CD4-positive, CD25-positive, alpha-beta regulatory T cell (primary cell): Measurements from ENCODE around the gene EIF4G3. TPM values are rescaled to one million over a fixed set of nuclear protein-coding genes. Genes with fewer than 3 reads are reported as not detected.

ENCODE experiments used
- ATAC-seq, 2 donors: fragments of 150-1000 bp; cut with Tn5 transposase; one replicate each; pipeline ENCODE4 v1.10.0; 2021; ENCODE audit warnings: low read depth in 2 of 2, moderate number of reproducible peaks in 2 of 2, moderate library complexity in 1 of 2
- DNase-seq, 3 donors: peaks; one replicate each; pipeline versions ENCODE4 v3.0.0 to v3.0.0-alpha.2; 2012 to 2022; ENCODE audit warnings: mixed read lengths in 1 of 3
- H3K27ac ChIP-seq: one replicate; pipeline ENCODE4 v1.7.0; 2013; ENCODE audit warnings: mild to moderate bottlenecking, low read length; ENCODE audit not compliant: insufficient read depth, poor library complexity, severe bottlenecking
- H3K27me3 ChIP-seq: one replicate; pipeline ENCODE4 v1.7.0; 2013; ENCODE audit warnings: low read length; ENCODE audit not compliant: control insufficient read depth, insufficient read depth
- H3K36me3 ChIP-seq: one replicate; pipeline ENCODE4 v1.7.0; 2013; ENCODE audit warnings: mild to moderate bottlenecking, low read length, moderate library complexity; ENCODE audit not compliant: control insufficient read depth, insufficient read depth
- H3K4me1 ChIP-seq: 2 replicates; pipeline ENCODE4 v1.7.0; 2013; ENCODE audit warnings: mild to moderate bottlenecking, low read length; ENCODE audit not compliant: insufficient read depth, control insufficient read depth, poor library complexity, severe bottlenecking
- H3K4me3 ChIP-seq: one replicate; pipeline ENCODE4 v1.7.0; 2013; ENCODE audit warnings: low read depth, mild to moderate bottlenecking, low read length, moderate library complexity
- H3K9me3 ChIP-seq, 2 experiments: 1 replicate in 1 of 2; 2 replicates in 1 of 2; pipeline ENCODE4 v1.7.0; 2013; ENCODE audit warnings: low read length in 2 of 2, mild to moderate bottlenecking in 1 of 2, moderate library complexity in 1 of 2; ENCODE audit not compliant: control insufficient read depth in 2 of 2
- H3K27ac Mint-ChIP-seq, 3 donors: one replicate each; pipeline ENCODE4 v1.8.0; 2020 to 2022; ENCODE audit warnings: mild to moderate bottlenecking in 3 of 3, mixed read lengths in 3 of 3, moderate library complexity in 2 of 3
- H3K27me3 Mint-ChIP-seq: one replicate; pipeline ENCODE4 v1.8.0; 2022; ENCODE audit warnings: mild to moderate bottlenecking, mixed read lengths
- H3K36me3 Mint-ChIP-seq: one replicate; pipeline ENCODE4 v1.8.0; 2020; ENCODE audit warnings: mixed read lengths
- H3K4me1 Mint-ChIP-seq, 4 donors: one replicate each; pipeline ENCODE4 v1.8.0; 2020 to 2022; ENCODE audit warnings: mixed read lengths in 4 of 4, mild to moderate bottlenecking in 1 of 4
- H3K4me3 Mint-ChIP-seq, 4 donors: one replicate each; pipeline ENCODE4 v1.8.0; 2020 to 2022; ENCODE audit warnings: mild to moderate bottlenecking in 4 of 4, mixed read lengths in 4 of 4, moderate library complexity in 3 of 4
- H3K9me3 Mint-ChIP-seq, 7 donors: one replicate each; pipeline ENCODE4 v1.8.0; 2020 to 2022; ENCODE audit warnings: mixed read lengths in 7 of 7, mild to moderate bottlenecking in 3 of 7, moderate library complexity in 2 of 7
- polyA plus RNA-seq, 4 donors: library from polyadenylated mRNA; unstranded; fragments of 300-500 nt; fragmentation: Illumina TruSeq; gene quantifications; one replicate each; pipeline ENCODE4 v1.2.3, GENCODE V29; 2021
- total RNA-seq: library from RNA; stranded (reverse); gene quantifications from one replicate; pipeline ENCODE4 v1.2.3, GENCODE V29; 2022

EIF4G3 gene
- total and polyA plus RNA-seq, 5 donors from 2014 or later: 2.5 to 34.4 (median 5.5) TPM

DNA sequence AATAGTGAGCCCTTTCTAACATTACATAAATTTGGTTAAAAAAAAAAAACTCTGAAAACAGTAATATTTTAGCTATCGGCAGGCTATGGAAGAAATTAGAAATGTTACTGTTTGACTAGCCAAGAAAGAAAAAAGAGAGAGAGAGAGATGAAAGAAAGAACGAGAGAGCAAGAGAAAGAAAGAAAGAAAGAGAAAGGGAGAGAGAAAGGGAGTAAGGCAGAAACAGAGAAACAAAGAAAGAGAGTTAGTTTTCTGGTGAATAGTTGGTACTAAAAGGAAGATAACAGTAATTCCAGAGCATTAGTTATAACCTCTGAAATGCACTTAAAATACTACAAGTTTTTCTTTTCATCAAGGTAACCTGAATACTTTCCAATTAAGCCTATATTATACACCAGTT is 229.3 kb downstream of the EIF4G3 start:
- Mint-ChIP-seq H3K4me3 (no peak overlapping the region), H3K27ac (peak overlapping the region; percentile 8 to 76 (median 27)), H3K36me3 (peaks cover 34% of the 10 kb centered on the region), H3K9me3 (no peaks in the 10 kb centered on the region), H3K27me3 (no peaks in the 10 kb centered on the region), H3K4me1 (no peaks in the 10 kb centered on the region)
- Histone ChIP-seq H3K36me3 (no peaks in the 10 kb centered on the region), H3K27ac (no peak overlapping the region), H3K4me1 (no peaks in the 10 kb centered on the region), H3K27me3 (no peaks in the 10 kb centered on the region), H3K4me3 (no peak overlapping the region), H3K9me3 (no peaks in the 10 kb centered on the region)
- DNase-seq (no peak), ATAC-seq (no peak)

DNA sequence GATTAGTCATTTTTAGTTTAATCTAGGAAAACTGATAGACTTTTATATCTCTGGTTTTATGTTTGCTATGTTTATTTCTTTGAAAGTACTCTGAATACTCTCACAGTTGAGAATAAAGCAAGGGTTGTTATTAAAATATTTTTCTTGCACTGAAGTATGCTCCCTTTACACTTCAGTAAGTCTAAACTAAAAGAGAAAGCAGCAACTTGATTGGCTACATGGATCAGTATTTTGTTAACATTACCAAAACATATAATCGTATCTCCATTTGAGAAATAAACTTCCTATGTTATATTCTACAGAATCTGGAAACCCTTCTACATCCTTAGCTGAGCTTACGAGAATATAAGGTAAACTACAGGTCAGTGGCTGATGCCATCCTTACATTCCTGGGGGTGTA is 240.1 kb downstream of the EIF4G3 start:
- Mint-ChIP-seq H3K4me3 (no peak overlapping the region), H3K4me1 (peaks cover 13 to 26% (median 18%) of the 10 kb centered on the region in 4 donors), H3K36me3 (peaks cover 19% of the 10 kb centered on the region), H3K27ac (no peak overlapping the region), H3K9me3 (no peaks in the 10 kb centered on the region), H3K27me3 (no peaks in the 10 kb centered on the region)
- no peak for DNase-seq
- Histone ChIP-seq H3K27ac (no peak overlapping the region), H3K36me3 (peaks cover 2% of the 10 kb centered on the region), H3K27me3 (no peaks in the 10 kb centered on the region), H3K4me3 (no peak overlapping the region), H3K9me3 (no peaks in the 10 kb centered on the region), H3K4me1 (peaks cover 11% of the 10 kb centered on the region)
- no peak for ATAC-seq

DNA sequence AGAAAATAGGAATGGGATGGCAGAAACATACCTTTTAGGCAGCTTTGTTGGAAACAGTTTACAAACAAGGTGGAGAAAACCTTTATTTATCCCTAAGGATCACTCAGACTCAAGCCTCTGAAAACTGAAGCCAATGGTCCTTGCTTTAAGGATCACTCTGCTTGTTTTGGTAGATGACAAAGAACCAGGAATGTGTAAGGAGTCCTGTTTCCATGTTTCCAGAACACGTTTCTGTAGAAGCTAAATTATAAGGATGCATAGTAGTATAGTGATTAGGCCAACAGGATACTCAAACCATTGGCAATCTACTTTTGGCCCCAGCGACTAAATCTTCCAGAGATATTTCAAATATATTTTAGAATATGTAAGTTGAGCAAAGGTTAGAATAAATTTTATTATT is 240.5 kb downstream of the EIF4G3 start:
- Histone ChIP-seq H3K4me3 (no peak overlapping the region), H3K4me1 (peaks cover 11% of the 10 kb centered on the region), H3K9me3 (no peaks in the 10 kb centered on the region), H3K36me3 (no peaks in the 10 kb centered on the region), H3K27me3 (no peaks in the 10 kb centered on the region), H3K27ac (no peak overlapping the region)
- ATAC-seq: no peak
- Mint-ChIP-seq H3K9me3 (no peaks in the 10 kb centered on the region), H3K4me3 (no peak overlapping the region), H3K36me3 (peaks cover 16% of the 10 kb centered on the region), H3K27me3 (no peaks in the 10 kb centered on the region), H3K4me1 (peaks cover 13 to 26% (median 19%) of the 10 kb centered on the region in 4 donors), H3K27ac (no peak overlapping the region)
- DNase-seq: no peak

DNA sequence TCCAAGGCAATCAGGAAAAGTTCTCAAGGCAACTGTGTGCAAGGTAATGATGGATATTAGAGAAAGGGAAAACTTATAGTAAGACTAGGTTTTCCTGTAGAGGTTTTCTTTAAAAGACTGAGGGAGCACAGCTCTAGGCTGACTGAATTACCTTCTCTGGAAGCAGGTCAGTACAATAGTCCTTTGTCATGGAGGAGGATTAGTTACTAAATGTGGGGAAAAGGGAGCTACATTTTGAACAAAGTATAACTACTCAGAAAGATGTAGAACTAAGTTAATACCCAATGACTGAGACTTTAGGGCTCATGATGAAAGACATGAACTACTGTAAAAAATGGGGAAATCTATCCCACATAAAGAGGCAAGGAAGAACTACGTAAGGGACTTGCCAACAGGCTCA is 241.0 kb downstream of the EIF4G3 start:
- Mint-ChIP-seq H3K9me3 (no peaks in the 10 kb centered on the region), H3K4me1 (peaks cover 15 to 26% (median 19%) of the 10 kb centered on the region in 4 donors), H3K4me3 (no peak overlapping the region), H3K36me3 (peaks cover 16% of the 10 kb centered on the region), H3K27ac (no peak overlapping the region), H3K27me3 (no peaks in the 10 kb centered on the region)
- Histone ChIP-seq H3K27ac (no peak overlapping the region), H3K4me1 (peaks cover 11% of the 10 kb centered on the region), H3K9me3 (no peaks in the 10 kb centered on the region), H3K4me3 (no peak overlapping the region), H3K27me3 (no peaks in the 10 kb centered on the region), H3K36me3 (no peaks in the 10 kb centered on the region)
- ATAC-seq: no peak
- no peak for DNase-seq

DNA sequence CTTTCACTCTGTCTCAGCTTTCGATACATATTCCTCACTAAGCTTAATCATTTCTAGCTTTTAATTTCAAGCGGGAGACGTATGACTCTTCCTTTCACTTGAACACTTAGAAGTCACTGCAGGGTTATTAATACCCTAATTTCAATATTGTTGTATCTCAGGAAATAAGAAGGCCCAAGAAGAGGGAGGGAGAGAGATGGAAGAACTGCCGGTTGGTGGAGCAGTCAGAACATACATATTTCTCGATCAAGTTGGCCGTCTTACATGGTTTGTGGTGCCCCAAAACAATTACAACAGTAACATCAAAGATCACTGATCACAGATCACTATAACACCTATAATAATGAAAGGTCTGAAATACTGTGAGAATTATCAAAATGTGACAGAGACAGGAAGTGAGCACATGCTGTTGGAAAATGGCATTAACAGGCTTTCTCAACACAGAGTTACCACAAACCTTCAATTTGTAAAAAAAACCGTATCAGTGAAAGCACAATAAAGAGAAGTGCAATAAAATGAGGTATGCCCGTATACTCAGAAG is 244.2 kb downstream of the EIF4G3 start:
- Mint-ChIP-seq H3K4me1 (peaks cover 14 to 26% (median 18%) of the 10 kb centered on the region in 4 donors), H3K27ac (peak overlapping the region in 2 of 3 donors; percentile 34 to 51), H3K9me3 (no peaks in the 10 kb centered on the region), H3K27me3 (no peaks in the 10 kb centered on the region), H3K36me3 (peaks cover 24% of the 10 kb centered on the region), H3K4me3 (no peak overlapping the region)
- Histone ChIP-seq H3K4me1 (peaks cover 11% of the 10 kb centered on the region), H3K9me3 (no peaks in the 10 kb centered on the region), H3K27me3 (no peaks in the 10 kb centered on the region), H3K36me3 (no peaks in the 10 kb centered on the region), H3K4me3 (peak overlapping the region; percentile 15), H3K27ac (no peak overlapping the region)
- DNase-seq: peak in 2 of 3 donors; percentile 11 to 34
- ATAC-seq: peak in 1 of 2 donors; percentile 44

DNA sequence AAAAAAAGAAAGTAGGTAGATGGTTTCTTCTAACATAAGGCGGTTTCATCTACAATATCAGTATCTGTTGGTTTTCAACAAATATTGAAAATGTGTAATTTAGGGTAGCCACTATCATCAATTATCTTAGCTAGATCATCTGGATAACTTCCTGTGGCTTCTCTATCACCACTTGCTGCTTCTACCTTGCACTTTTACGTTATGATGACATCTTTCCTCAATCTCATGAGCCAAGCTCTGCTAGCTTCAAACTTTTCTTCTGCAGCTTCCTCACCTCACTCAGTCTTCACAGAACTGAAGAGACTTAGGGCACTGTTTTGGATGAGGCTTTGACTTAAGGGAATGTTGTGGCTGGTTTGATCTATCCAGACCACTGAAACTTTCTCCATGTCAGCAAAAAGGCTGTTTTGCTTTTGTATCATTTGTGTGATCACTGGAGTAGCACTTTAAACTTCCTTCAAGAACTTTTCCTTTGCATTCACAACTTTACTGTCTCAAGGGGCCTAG is 244.7 kb downstream of the EIF4G3 start:
- Mint-ChIP-seq H3K36me3 (peaks cover 27% of the 10 kb centered on the region), H3K27ac (peak overlapping the region in 2 of 3 donors; percentile 34 to 51), H3K9me3 (no peaks in the 10 kb centered on the region), H3K4me1 (peaks cover 14 to 26% (median 19%) of the 10 kb centered on the region in 4 donors), H3K4me3 (no peak overlapping the region), H3K27me3 (no peaks in the 10 kb centered on the region)
- Histone ChIP-seq H3K27ac (no peak overlapping the region), H3K36me3 (no peaks in the 10 kb centered on the region), H3K27me3 (no peaks in the 10 kb centered on the region), H3K4me3 (peak overlapping the region; percentile 15), H3K9me3 (no peaks in the 10 kb centered on the region), H3K4me1 (peaks cover 11% of the 10 kb centered on the region)
- ATAC-seq (no peak), DNase-seq (no peak)

DNA sequence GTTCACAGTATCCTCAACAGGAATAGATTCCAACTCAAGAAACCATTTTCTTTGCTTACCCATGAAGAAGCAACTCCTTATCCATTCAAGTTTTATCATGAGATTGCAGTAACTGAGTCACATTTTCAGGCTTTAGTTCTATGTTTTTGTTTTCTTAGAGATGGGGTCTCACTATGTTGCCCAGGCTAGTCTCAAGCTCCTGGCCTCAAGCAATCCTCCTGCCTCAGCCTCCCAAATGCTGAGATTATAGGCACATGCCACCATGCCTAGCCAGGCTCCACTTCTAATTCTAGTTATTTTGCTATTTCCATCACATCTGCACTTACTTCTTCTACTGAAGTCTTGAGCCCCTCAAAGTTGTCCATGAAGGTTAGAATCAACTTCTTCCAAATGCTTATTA is 246.3 kb downstream of the EIF4G3 start:
- no peak overlapping the region for H3K4me3 ChIP-seq
- Mint-ChIP-seq H3K4me1 (peaks cover 14 to 26% (median 19%) of the 10 kb centered on the region in 4 donors), H3K4me3 (no peak overlapping the region), H3K27ac (peak overlapping the region in 1 of 3 donors; percentile 22), H3K9me3 (no peaks in the 10 kb centered on the region), H3K27me3 (no peaks in the 10 kb centered on the region), H3K36me3 (peaks cover 27% of the 10 kb centered on the region)
- H3K4me1 ChIP-seq: peaks cover 11% of the 10 kb centered on the region
- H3K27ac ChIP-seq: no peak overlapping the region
- no peaks in the 10 kb centered on the region for H3K36me3 ChIP-seq
- no peak for DNase-seq
- no peaks in the 10 kb centered on the region for H3K27me3 ChIP-seq
- no peaks in the 10 kb centered on the region for H3K9me3 ChIP-seq
- no peak for ATAC-seq

DNA sequence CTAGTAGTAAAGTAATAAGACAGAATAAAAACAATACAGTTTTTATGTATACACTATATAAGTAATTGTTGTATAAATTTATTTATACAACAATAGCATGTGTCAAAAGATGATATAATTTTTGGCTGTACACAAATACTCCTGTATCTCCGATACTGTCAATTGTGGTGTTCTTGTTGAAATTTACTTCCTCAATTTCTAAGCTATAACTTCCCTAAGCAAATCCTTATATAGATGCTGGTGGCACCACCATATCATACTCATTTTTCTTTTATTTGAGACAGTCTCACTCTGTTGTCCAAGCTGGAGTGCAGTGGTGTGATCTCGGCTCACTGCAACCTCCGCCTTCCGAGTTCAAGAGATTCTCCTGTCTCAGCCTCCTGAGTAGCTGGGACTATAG is 248.6 kb downstream of the EIF4G3 start:
- Mint-ChIP-seq H3K4me1 (peaks cover 13 to 17% (median 15%) of the 10 kb centered on the region in 4 donors), H3K27ac (no peak overlapping the region)
- DNase-seq: no peak

More for the DNA sequence above, 248.6 kb downstream of the EIF4G3 start:
- H3K4me3 Mint-ChIP-seq: no peak overlapping the region
- ATAC-seq: no peak
- H3K9me3 Mint-ChIP-seq: no peaks in the 10 kb centered on the region
- Histone ChIP-seq H3K9me3 (no peaks in the 10 kb centered on the region), H3K27ac (no peak overlapping the region), H3K4me1 (peaks cover 11% of the 10 kb centered on the region), H3K27me3 (no peaks in the 10 kb centered on the region), H3K4me3 (no peak overlapping the region), H3K36me3 (no peaks in the 10 kb centered on the region)
- H3K36me3 Mint-ChIP-seq: peaks cover 24% of the 10 kb centered on the region
- no peaks in the 10 kb centered on the region for H3K27me3 Mint-ChIP-seq
